Measurements from ENCODE around the gene BNIP5.
"Not testable (repeated sequence)": the region's sequence is repeated elsewhere in the genome, so short reads cannot be mapped to it uniquely, and the experiment has no call there.

The BNIP5 gene

DNA sequence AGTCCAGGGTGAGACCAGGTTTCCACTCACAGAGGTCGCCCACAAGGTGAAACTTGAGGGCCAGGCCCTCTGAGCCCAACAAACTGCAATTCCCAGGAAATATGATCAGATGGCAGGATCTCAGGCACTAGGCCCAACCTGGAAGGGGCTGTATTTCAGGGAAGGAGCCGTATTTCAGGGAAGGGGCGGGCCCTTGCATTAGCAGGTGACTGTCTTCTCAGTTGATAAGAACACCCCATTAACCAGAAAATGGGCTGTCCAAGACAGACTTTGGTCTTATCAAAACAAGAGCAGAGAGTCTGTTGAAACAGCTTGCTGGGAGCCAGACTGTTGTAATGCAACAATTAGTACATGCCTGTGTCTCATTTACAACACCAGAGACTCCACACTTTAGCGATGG is 10.9 kb upstream of the BNIP5 start:
- no peak for DNase-seq
- intact Hi-C loops (cut with DNase I) = no loop called here

DNA sequence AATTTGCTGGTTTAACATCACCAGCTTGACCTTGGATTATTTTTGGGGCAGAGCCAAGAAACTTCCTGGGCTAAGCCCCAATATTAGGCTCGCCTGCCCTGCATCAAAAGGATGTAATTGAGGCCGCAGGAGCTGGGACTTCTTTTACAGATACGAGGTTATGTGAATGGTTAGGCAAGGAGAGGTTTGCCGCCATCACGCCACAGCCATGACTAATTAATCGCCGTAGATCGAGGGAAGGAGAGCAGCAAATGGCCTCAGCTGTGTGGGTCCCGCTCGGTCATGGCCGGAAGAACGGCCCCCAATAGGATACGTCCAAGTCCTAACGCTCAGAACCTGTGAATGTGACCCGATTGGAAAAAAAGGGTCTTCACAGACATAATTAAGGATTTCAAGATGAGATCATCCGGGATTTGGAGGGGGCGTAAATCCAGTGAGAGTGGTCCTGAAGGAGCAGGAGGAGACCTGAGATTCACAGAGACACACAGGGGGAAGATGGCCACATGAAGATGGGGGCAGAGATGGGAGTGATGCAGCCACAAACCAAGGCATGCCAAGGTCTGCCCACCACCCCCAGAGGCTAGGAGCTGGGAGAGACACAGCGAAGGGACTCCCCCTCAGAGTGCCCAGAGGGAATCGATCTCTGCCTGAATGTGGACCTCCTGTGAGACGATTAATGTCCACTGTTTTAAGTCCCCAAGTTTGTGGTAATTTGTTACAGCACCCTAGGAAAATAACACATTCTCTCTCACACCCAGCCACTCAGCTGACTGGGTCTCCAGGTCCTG is 10.0 kb upstream of the BNIP5 start:
- intact Hi-C loops (cut with DNase I) = no loop called here
- DNase-seq = no peak

DNA sequence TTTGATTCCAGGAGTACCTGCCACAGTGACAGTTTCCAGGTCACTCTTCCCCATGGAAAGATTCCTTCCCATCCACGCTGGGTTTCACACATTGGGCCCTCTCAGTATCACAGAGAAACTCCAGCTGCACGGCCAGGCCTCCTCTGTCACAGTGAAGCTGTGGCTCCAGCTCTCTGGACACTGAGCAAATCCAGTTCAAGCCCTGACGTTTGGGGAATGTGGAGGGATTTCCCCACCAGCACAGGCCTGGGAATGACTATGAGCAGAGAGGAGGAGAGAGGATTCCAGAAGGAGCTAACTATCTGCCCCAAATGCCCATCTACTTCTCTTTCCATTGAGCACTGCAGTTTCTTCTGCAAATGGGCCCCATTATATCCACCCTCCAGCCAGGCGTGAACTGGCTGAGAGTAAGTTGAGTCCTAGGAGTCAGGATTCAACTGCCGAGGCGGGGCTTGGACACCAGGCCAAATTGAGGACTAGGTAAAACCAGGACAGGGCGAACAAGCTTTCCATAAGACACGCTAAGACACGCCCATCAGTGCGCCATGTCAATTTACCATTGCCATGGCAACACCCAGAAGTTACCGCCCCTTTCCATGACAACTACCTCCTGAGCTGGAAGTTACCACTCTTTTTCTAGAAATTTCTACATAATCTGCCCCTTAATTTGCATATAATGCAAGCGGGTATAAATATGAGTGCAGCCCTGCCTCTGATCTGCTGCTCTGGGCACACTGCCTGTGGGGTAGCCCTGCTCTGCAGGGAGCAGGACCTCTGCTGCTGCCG is 9.2 kb upstream of the BNIP5 start:
- DNase-seq = no peak
- intact Hi-C loops (cut with DNase I) = no loop called here

DNA sequence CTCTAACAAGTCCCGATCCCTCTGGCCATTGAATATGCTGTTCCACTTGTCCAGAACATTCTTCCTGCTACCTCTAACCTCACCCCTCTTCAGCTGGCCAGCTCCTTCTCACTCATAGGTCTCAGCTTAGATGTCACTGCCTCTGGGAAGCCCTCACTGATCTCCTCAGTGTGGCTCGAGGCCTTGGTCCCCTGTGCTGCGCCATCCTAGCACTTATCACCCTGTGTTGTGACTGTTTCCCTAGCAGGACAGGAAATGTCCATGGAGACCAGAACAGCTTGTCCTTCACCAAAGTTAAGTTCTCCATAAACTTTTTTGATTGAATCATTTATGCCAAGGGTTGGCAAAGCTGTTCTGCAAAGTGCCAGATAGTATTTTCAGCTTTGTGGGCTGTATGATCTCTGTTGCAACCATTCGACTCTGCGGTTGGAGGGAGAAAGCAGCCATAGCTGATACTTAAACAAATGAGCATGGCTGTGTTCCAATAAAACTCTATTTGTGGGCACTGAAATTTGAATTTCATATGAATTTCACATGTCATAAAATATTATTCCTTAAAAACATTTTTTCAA is 6.5 kb upstream of the BNIP5 start:
- DNase-seq = no peak
- intact Hi-C loops (cut with DNase I) = no loop called here

GRCh38 chr6:36340618-36341454 is 4.1 kb upstream of the BNIP5 start:
- DNase-seq = peak; percentile 59 to 93 (median 80)
- intact Hi-C loops (cut with DNase I) = no loop called here

DNA sequence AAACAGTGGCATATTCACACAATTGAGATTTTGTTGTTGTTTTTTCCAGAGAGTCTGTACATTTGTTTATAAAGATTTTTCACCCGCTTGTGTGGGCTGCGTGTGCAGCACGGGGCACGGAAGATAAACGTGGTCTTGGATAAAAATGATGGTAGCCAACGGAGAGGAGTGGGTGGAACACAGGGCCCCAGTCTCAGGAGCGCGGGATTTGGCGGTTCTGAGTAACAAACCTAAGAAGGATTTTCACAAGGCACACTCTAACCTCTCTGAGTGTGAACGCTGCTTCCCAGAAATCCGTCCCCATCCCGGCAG is 3.6 kb upstream of the BNIP5 start:
- intact Hi-C loops (cut with DNase I) = no loop called here
- DNase-seq = no peak

DNA sequence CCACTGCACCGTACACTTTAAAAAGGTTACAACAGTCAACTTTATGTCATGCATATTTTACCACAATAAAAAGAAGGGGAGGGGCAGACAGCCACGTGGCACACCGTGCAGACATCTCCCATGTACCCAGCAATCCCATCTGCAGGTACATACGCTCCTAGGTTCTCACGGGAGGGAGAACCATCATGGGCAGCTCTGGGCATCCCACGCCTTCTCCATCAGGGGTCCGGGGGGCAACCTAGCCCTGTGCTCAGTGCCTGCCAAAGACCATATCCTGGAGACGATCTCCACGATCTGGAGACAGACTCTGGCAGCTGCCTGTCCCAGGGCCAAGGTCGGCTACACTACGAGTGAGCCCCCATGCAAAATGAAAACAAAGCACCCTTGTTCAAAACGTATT is 2.5 kb upstream of the BNIP5 start:
- no peak for DNase-seq
- intact Hi-C loops (cut with DNase I) = no loop called here

- intact Hi-C loops (cut with DNase I); DNase-seq: not testable (repeated sequence)
Measured at GRCh38 chr6:36338223-36338622, 1.5 kb upstream of the BNIP5 start.

DNA sequence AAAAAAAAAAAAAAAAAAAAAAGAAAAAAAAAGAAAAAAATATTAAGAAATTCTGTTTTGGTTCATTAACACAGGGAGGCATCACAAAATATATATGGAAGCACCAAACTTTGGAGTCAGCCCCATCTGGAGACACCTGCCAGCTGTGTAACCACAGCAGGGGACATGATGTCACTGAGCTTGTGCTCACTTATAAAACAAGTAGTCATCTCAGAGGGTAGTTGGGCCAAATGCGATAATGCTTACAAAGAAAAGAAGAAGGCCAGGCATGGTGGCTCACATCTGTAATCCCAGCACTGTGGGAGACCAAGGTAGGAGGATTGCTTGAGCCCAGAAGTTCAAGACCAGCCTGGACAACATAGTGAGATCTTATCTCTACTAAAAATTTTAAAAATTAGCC is 1.1 kb upstream of the BNIP5 start:
- no peak for DNase-seq
- intact Hi-C loops (cut with DNase I) = no loop called here

DNA sequence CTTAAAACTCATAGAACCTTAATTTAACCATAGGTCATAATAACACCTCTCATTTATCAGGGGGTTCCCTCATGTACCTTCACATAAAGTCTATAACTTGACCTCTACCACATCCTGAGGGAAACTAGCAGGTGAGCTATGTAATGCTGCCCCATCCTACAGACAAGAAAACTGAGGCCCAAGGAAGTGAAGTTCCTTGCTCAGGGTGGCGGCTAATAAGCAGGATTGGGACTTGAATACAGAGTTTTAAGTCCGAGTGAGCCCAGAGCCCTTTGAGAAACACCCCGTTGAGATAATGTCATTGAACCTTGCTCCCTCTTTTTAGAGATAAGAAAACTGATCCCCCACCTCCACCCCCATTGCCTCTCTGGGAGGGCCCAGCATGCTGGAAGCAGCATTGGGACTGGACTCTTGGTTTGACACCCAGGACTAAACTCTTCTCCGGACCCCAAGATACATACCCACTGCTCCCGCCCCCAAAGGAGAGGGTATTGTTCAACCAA is 429 bp downstream of the BNIP5 start:
- intact Hi-C loops (cut with DNase I) = no loop called here
- no peak for DNase-seq

- DNase-seq = no peak
- intact Hi-C loops (cut with DNase I) = no loop called here
Measured at GRCh38 chr6:36335465-36336207, 1.1 kb downstream of the BNIP5 start.

DNA sequence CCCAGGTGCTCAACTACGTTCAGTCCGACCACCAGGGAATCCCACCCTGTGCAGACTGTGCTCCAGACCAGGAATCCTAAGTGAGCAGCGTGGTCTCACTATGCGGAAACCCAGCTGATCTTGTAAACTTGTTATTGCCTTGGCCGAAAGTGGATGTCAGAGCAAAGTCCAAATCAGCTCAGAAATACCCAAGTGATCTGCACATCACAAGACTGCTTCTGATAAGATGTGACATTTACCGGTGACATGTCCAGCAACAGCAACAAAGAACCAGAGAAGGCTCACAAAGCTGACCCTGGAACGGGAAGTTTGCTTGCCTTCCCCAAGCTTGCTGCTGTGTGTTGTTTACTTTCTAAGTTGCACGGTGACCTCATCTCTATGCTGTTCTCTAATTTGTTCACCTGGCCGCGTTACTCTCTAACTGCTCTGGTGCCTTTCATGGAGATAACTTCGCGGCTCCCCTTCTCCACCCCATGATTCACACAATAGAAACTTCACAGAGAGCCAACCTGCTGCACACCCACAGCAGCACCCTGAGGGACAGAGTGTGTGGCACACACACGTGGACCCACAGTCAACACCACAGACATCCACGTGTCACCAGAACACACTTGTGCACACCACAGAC is 1.7 kb downstream of the BNIP5 start:
- DNase-seq = no peak
- intact Hi-C loops (cut with DNase I) = no loop called here

DNA sequence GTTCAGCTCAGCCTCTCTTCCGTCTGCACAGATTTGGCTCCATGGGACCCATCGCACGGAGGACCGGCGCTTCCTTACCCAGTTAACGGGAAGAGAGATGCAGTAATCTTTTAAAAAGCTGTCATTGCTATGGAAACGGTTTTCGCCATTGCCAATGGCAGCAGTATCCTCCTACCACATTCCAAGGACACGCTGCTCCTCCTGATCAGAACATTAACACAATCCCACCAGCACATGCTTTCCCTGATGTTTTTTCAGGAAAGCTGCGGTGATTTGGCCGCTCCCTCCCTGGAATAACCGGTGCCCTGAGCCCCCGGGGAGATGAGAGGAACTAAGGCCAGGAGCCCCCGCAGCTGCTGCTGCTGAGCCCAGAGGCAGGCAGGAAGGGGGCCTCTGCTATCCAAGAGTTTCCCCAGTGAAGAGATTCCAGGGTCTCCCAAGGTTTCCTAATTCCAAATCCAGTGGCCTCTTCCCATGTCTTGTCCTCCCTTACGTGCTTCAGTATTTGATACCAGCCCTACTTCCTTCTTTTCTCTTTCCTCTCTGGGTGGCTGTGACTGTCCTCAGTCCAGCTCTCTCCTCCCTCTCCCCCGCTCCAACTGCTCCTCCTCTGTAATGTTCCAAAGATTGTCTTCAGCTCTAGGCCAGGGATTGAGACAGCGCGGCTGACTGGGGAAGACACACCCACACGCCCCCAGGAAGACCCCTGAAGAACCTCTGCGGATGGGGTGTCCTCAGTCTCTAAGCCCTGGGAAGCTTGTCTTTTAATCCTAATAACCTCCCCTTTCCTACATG is 2.6 kb downstream of the BNIP5 start:
- intact Hi-C loops (cut with DNase I) = no loop called here
- DNase-seq = no peak

DNA sequence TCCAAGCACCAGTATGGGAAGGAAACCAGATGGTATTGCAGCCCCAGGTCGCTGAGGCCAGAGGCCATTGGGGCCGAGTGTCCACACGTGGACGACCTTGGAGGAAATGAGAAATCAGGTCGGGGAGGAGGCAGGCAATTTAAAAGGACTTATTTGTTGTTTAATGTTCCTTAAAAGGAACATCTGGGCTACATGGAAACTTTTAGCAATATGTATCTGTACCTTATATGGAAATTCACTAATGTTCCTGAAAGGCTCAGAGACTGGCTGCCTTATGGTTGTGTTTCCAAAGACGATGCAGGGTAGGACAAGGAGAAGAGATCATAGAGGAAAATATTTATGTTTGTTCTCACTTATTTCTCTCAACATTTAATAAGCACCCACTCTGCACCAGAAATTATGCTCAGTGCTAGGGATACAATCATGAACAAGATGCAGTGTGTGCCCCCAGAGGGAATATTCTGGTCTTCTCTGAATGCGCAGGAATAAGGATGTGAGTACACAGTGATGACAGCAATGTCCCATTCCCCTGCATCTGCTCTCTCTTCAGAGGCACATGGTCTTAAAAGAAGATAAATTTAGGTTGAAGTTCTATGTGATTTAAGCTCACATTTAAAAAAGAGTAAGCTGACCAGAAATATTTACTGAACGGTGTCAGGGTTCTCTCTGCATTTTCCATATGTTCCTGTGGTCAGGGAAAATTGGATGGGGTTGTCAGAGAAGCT is 3.4 kb downstream of the BNIP5 start:
- intact Hi-C loops (cut with DNase I) = no loop called here
- no peak for DNase-seq

DNA sequence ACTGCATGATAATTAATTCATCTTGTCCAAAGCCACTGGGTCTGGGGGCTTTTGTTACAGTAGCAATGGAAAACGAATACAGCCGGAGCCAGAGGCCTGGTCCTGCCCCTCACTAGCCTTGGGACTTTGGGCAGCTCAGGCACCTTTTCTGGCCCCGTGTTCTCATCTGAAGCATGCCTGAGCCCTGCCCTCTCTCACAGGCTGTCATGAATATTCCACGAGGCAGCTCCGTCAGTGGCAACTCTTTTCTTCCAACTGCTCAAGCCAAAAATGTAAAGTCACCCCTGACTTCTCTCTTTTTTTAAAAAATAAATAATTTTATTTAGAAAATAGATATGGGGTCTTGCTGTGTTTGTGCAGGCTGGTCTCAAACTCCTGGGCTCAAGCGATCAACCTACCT is 5.3 kb downstream of the BNIP5 start:
- no peak for DNase-seq
- intact Hi-C loops (cut with DNase I) = no loop called here

- no peak for DNase-seq
- intact Hi-C loops (cut with DNase I) = no loop called here
Measured at GRCh38 chr6:36330366-36330765, 6.3 kb downstream of the BNIP5 start.

GRCh38 chr6:36329798-36330291 is 6.8 kb downstream of the BNIP5 start:
- intact Hi-C loops (cut with DNase I) = no loop called here
- no peak for DNase-seq

Data from head of caudate nucleus (tissue), 42 donors.